Tibial nerve (tissue), 3 donors: Measurements from ENCODE around the gene ADRA2B.

Source experiments
- CTCF ChIP-seq, 5 experiments: fragments of 200-600 bp in 3 of 5; fragments of 450-650 bp in 2 of 5; sonication (generic) in 3 of 5; IDR thresholded peaks; one replicate each; pipeline ENCODE4 v1.5.1; 2016 to 2019; ENCODE audit warnings: antibody characterized with exemption in 5 of 5, mild to moderate bottlenecking in 3 of 5, moderate library complexity in 2 of 5
- POLR2A ChIP-seq, 2 donors: fragments of 450-650 bp; IDR thresholded peaks; one replicate each; pipeline ENCODE4 v1.6.1; 2017; ENCODE audit warnings: antibody characterized with exemption in 2 of 2, mild to moderate bottlenecking in 2 of 2, moderate library complexity in 2 of 2

DNA sequence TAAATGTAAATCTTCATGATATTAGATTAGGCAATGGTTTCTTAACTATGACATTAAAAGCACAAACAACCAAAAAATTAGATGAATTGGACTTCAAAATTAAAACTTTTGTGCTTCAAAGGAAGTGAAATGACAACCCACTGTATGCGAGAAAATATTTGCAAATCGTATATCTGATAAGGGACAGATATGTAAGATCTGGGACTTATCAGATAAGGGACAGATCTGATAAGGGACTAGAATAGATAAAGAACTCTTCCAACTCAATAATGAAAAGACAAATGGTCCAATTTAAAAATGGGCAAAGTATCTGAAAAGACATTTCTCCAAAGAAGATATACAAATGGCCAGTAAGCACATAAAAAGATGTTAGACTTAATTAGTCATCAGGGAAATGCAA is 29.2 kb downstream of the ADRA2B start:
- TF ChIP-seq CTCF (IDR thresholded peaks at IDR 0.05) (no peak), POLR2A (IDR thresholded peaks at IDR 0.05) (no peak)
